ENCODE measurements around the gene RNF17. TPM values are rescaled to one million over a fixed set of nuclear protein-coding genes. Genes with fewer than 3 reads are reported as not detected.

The RNF17 gene
- total RNA-seq, 1 donor from 2014 or later = not detected

DNA sequence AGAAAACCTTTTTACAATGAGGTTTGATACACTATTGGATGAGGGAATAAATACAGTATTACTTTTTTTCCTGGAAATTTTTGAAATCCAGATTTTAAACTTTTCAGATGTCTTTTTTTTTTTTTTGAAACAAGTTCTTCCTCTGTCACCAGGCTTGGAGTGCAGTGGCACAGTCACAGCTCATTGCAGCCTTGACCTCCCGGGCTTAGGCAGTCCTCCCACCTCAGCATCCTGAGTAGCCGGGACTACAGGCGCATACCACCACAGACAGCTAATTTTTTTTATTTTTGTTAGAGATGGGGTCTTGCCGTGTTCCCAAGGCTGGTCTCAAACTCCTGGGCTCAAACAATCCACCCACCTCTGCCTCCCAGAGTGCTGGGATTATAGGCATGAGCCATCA, 96.8 kb downstream of the RNF17 start:
- Mint-ChIP-seq H3K4me1 (ENCODE audit: low read depth) (no peaks in the 10 kb centered on the region), H3K9me3 (ENCODE audit: low read depth) (no peaks in the 10 kb centered on the region), H3K27ac (ENCODE audit: unreplicated experiment) (no peak overlapping the region), H3K27me3 (ENCODE audit: low read depth) (peaks cover 8% of the 10 kb centered on the region), H3K36me3 (ENCODE audit: low read depth) (no peaks in the 10 kb centered on the region), H3K4me3 (ENCODE audit: unreplicated experiment) (no peak overlapping the region)
- TF ChIP-seq, protein P1, sequence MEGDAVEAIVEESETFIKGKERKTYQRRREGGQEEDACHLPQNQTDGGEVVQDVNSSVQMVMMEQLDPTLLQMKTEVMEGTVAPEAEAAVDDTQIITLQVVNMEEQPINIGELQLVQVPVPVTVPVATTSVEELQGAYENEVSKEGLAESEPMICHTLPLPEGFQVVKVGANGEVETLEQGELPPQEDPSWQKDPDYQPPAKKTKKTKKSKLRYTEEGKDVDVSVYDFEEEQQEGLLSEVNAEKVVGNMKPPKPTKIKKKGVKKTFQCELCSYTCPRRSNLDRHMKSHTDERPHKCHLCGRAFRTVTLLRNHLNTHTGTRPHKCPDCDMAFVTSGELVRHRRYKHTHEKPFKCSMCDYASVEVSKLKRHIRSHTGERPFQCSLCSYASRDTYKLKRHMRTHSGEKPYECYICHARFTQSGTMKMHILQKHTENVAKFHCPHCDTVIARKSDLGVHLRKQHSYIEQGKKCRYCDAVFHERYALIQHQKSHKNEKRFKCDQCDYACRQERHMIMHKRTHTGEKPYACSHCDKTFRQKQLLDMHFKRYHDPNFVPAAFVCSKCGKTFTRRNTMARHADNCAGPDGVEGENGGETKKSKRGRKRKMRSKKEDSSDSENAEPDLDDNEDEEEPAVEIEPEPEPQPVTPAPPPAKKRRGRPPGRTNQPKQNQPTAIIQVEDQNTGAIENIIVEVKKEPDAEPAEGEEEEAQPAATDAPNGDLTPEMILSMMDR (IDR thresholded peaks at IDR 0.05) = no peak
- no peak for DNase-seq (ENCODE audit: low spot score)

DNA sequence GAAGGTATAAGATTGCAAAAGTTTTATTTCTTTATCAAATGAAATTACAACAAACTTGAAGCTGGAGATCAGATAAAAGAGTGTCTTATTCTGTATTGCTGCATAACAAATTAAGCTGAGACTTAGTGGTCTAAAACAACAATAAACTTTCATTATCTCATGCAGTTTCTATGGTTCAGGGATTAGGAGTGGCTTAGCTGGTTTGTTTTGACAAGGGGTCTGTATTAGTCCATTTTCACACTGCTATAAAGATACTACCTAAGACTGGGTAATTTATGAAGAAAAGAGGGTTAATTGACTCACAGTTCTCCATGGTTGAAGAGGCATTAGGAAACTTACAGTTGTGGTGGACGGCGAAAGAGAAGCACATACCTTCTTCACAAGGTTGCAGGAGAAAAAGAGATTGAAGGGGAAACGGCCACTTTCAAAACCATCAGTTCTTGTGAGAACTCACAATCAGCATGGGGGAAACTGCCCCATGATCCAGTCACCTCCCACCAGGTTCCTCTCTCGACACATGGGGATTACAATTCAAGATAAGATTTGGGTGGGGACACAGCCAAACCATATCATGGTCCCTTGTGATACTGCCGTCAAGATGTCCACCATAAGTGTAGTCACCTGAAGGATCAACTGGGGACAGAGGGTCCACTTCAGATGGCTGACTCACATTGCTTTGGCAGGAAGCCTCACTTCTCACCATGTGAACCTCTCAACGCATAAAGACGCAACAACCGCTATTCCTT, 97.8 kb downstream of the RNF17 start:
- Mint-ChIP-seq H3K27ac (ENCODE audit: unreplicated experiment) (no peak overlapping the region), H3K9me3 (ENCODE audit: low read depth) (no peaks in the 10 kb centered on the region), H3K36me3 (ENCODE audit: low read depth) (no peaks in the 10 kb centered on the region), H3K27me3 (ENCODE audit: low read depth) (peaks cover 8% of the 10 kb centered on the region), H3K4me1 (ENCODE audit: low read depth) (no peaks in the 10 kb centered on the region), H3K4me3 (ENCODE audit: unreplicated experiment) (no peak overlapping the region)
- TF ChIP-seq, protein P1 (IDR thresholded peaks at IDR 0.05) = no peak
- DNase-seq (ENCODE audit: low spot score) = no peak

DNA sequence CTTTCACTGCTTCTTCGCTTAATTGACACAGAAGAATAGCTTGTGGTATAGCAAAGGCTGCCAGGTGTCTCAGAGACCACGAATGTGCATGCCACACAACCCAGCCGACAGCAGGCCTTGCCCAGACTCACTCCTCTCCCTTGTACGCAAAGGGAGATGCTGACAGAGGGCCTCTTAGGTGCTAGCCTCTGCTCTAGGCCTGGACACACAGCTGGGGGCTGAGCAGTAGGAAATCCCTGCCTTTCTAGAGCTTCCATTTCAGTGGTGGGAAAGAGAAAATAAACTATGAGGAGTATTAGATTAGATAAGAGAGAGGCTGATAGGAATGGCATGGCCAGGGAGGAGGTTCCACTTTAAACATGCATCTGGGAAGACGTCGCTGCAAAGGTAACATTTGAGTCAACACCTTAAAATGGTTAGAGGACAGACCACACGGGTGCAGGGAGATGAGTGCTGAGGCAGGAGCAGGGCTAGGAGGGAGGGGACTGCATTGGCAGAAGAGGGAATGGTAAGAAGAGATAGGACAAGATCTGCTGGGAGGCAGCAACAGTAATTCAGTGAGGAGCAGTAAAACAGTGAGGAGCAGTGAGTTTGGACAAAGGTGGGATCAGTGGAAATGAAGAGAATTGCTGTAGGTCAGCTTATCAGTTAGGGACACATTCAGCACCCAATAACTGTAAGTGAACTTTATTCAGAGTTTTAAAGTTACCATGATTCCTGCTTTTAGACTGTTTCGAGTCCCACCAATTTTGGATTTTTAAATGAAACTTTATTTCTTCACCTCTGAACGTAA, 100.0 kb downstream of the RNF17 start:
- no peak for DNase-seq (ENCODE audit: low spot score)
- TF ChIP-seq, protein P1 (IDR thresholded peaks at IDR 0.05) = no peak
- peaks cover 11% of the 10 kb centered on the region for H3K27me3 Mint-ChIP-seq (ENCODE audit: low read depth)
- no peak overlapping the region for H3K27ac Mint-ChIP-seq (ENCODE audit: unreplicated experiment)
- no peaks in the 10 kb centered on the region for H3K4me1 Mint-ChIP-seq (ENCODE audit: low read depth)
- no peak overlapping the region for H3K4me3 Mint-ChIP-seq (ENCODE audit: unreplicated experiment)
- H3K36me3 Mint-ChIP-seq (ENCODE audit: low read depth) = no peaks in the 10 kb centered on the region
- no peaks in the 10 kb centered on the region for H3K9me3 Mint-ChIP-seq (ENCODE audit: low read depth)

DNA sequence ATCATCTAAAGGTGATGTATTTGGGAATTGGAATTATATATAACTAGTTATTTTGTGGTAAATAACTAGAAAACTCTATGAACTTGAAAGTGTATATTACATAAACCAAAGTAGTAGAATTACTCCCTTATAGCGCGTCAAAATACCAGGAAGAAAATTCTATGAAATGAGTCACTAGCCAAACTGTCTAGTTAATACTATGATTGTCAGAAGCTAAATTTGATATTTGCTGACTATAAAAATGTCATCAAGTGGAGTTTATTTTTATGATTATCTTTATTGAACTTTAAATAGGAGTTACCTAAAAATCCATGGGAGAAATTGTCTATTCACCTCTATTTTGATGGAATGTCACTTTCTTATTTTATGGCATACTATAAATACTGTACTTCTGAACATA, 100.6 kb downstream of the RNF17 start:
- DNase-seq (ENCODE audit: low spot score) = no peak
- TF ChIP-seq, protein P1 (IDR thresholded peaks at IDR 0.05) = no peak
- H3K4me3 Mint-ChIP-seq (ENCODE audit: unreplicated experiment) = no peak overlapping the region
- H3K9me3 Mint-ChIP-seq (ENCODE audit: low read depth) = no peaks in the 10 kb centered on the region
- peaks cover 14% of the 10 kb centered on the region for H3K27me3 Mint-ChIP-seq (ENCODE audit: low read depth)
- no peak overlapping the region for H3K27ac Mint-ChIP-seq (ENCODE audit: unreplicated experiment)
- no peaks in the 10 kb centered on the region for H3K36me3 Mint-ChIP-seq (ENCODE audit: low read depth)
- no peaks in the 10 kb centered on the region for H3K4me1 Mint-ChIP-seq (ENCODE audit: low read depth)

DNA sequence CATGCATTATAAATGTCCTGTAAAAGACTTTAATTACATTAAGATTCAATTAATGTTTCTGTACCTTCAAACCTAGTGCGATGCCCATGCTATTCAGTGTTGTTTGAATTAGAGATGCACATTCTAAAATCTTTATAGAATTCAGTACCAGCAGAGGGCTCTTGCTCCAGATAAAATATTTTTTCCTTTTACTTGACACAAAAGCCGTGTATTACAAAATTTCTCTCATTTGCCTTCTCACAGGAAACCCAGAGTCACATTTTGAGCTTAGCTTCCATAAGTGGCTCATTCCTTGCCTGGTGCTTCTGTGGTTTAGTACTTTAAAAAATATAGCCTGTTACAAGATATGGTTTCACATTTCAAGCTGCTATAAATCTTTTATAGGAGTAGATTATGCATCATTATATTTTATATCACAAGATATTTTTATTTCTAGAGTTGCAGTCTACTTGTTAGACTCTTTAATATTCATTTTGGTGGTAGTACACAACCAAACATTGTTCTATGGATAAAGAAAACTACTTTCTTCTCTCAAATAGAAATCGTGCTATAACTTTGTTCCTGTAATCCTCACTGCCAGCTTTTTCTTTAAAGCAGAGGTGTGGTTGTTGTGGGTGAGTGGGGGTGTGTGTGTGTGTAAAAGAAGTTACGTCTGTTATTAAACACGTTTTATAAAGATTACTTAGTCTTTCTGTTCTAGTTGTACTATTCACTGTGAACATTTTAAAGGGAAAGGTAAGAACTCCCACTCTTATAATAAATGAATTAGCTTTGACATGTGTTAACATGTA, 101.4 kb downstream of the RNF17 start:
- no peak for DNase-seq (ENCODE audit: low spot score)
- TF ChIP-seq, protein P1 (IDR thresholded peaks at IDR 0.05) = peak; percentile 69
- Mint-ChIP-seq H3K9me3 (ENCODE audit: low read depth) (no peaks in the 10 kb centered on the region), H3K27ac (ENCODE audit: unreplicated experiment) (no peak overlapping the region), H3K36me3 (ENCODE audit: low read depth) (no peaks in the 10 kb centered on the region), H3K4me1 (ENCODE audit: low read depth) (no peaks in the 10 kb centered on the region), H3K27me3 (ENCODE audit: low read depth) (peaks cover 14% of the 10 kb centered on the region), H3K4me3 (ENCODE audit: unreplicated experiment) (no peak overlapping the region)
